Fibroblast of skin of right biceps (primary cell): ENCODE measurements around the gene IGF1R.

ENCODE experiments used
- DNase-seq: peaks from one replicate; pipeline ENCODE4 v3.0.0-alpha.2; 2013

Gene IGF1R

GRCh38 chr15:98676586-98677270 lies 28.4 kb downstream of the IGF1R start:
- DNase-seq = no peak

GRCh38 chr15:98677345-98678059 lies 29.2 kb downstream of the IGF1R start:
- no peak for DNase-seq

- no peak for DNase-seq
Measured at GRCh38 chr15:98678484-98678883, 30.1 kb downstream of the IGF1R start.

- DNase-seq = no peak
Measured at GRCh38 chr15:98681061-98681460, 32.7 kb downstream of the IGF1R start.

GRCh38 chr15:98682992-98683701 lies 34.8 kb downstream of the IGF1R start:
- no peak for DNase-seq

GRCh38 chr15:98683831-98684230 lies 35.5 kb downstream of the IGF1R start:
- DNase-seq = no peak

- peak; percentile 70 for DNase-seq
Measured at GRCh38 chr15:98684436-98684835, 36.1 kb downstream of the IGF1R start.

- DNase-seq = peak; percentile 35
Measured at GRCh38 chr15:98684995-98685525, 36.7 kb downstream of the IGF1R start.

- no peak for DNase-seq
Measured at GRCh38 chr15:98686983-98687382, 38.6 kb downstream of the IGF1R start.

- peak; percentile 71 for DNase-seq
Measured at GRCh38 chr15:98689431-98689861, 41.1 kb downstream of the IGF1R start.

GRCh38 chr15:98690272-98690950 lies 42.1 kb downstream of the IGF1R start:
- peak; percentile 26 for DNase-seq

GRCh38 chr15:98692213-98692612 lies 43.9 kb downstream of the IGF1R start:
- no peak for DNase-seq

- DNase-seq = no peak
Measured at GRCh38 chr15:98694161-98694560, 45.8 kb downstream of the IGF1R start.

- DNase-seq = no peak
Measured at GRCh38 chr15:98698792-98699191, 50.5 kb downstream of the IGF1R start.

- DNase-seq = no peak
Measured at GRCh38 chr15:98699591-98700424, 51.5 kb downstream of the IGF1R start.

GRCh38 chr15:98700519-98700918 lies 52.2 kb downstream of the IGF1R start:
- DNase-seq = no peak

GRCh38 chr15:98703126-98703685 lies 54.9 kb downstream of the IGF1R start:
- DNase-seq = no peak

- DNase-seq = no peak
Measured at GRCh38 chr15:98705070-98705469, 56.7 kb downstream of the IGF1R start.

GRCh38 chr15:98706387-98706786 lies 58.0 kb downstream of the IGF1R start:
- DNase-seq = no peak

GRCh38 chr15:98706986-98707385 lies 58.6 kb downstream of the IGF1R start:
- DNase-seq = no peak

- DNase-seq = no peak
Measured at GRCh38 chr15:98708037-98708590, 59.8 kb downstream of the IGF1R start.
